K562 (cell line): ENCODE data around the gene KNSTRN. TPM values are rescaled to one million over a fixed set of nuclear protein-coding genes. Genes with fewer than 3 reads are reported as not detected.
A peak's percentile ranks its signal among the peaks of the same experiment; 100 is the strongest.

Experiments used
- EGR1 ChIP-seq: fragments of 450-650 bp; conservative IDR thresholded peaks from 2 replicates; pipeline ENCODE4 v1.6.1; 2017; ENCODE audit warnings: mild to moderate bottlenecking
- GTF2A2 ChIP-seq: IDR thresholded peaks from 2 replicates; pipeline ENCODE4 v1.6.1; 2016; ENCODE audit warnings: mild to moderate bottlenecking, missing genetic modification characterization, missing compliant biosample characterization
- HIVEP1 ChIP-seq: fragments of 250-450 bp; sonication (Bioruptor Pico); IDR thresholded peaks from 2 replicates; pipeline ENCODE4 v1.4.0; 2020; ENCODE audit warnings: mild to moderate bottlenecking
- HLTF ChIP-seq: fragments of 450-650 bp; IDR thresholded peaks from 2 replicates; pipeline ENCODE4 v1.6.1; 2016
- JUN ChIP-seq, 2 experiments: sonication (generic) in 1 of 2; formaldehyde crosslinking in 1 of 2; IDR thresholded peaks; 2 replicates each; pipeline versions ENCODE4 v1.6.1 to v1.8.0; 2012 to 2022; ENCODE audit warnings: borderline replicate concordance in 2 of 2, mild to moderate bottlenecking in 2 of 2, improper control_type of control experiment in 1 of 2, low read depth in 1 of 2, low read length in 1 of 2, missing genetic modification reagents in 1 of 2
- MIER1 ChIP-seq: fragments of 450-650 bp; IDR thresholded peaks from 2 replicates; pipeline ENCODE4 v1.6.1; 2016; ENCODE audit warnings: antibody characterized with exemption, mild to moderate bottlenecking, low read depth
- NCOA1 ChIP-seq: fragments of 450-650 bp; IDR thresholded peaks from 2 replicates; pipeline ENCODE4 v1.6.1; 2016; ENCODE audit warnings: low read depth
- NCOA6 ChIP-seq: fragments of 450-650 bp; IDR thresholded peaks from 2 replicates; pipeline ENCODE4 v1.6.1; 2017; ENCODE audit warnings: mild to moderate bottlenecking
- RCOR1 ChIP-seq, 2 experiments: IDR thresholded peaks; 2 replicates each; pipeline ENCODE4 v1.6.1; 2012; ENCODE audit warnings: low read depth in 2 of 2, low read length in 2 of 2, borderline replicate concordance in 1 of 2, improper control_type of control experiment in 1 of 2
- RUNX1 ChIP-seq: sonication (generic); IDR thresholded peaks from 2 replicates; pipeline ENCODE4 v1.6.1; 2016; ENCODE audit warnings: antibody characterized with exemption, low read depth
- SNIP1 ChIP-seq: fragments of 450-650 bp; IDR thresholded peaks from 2 replicates; pipeline ENCODE4 v1.7.1; 2017; ENCODE audit warnings: low read depth, mild to moderate bottlenecking
- WHSC1 ChIP-seq: IDR thresholded peaks from one replicate; pipeline ENCODE4 v1.6.1; 2012; ENCODE audit warnings: low read length, control low read depth, inconsistent platforms
- ZNF589 ChIP-seq: fragments of 200-800 bp; sonication (Bioruptor generic); IDR thresholded peaks from 2 replicates; pipeline ENCODE4 v1.6.1; 2016; ENCODE audit warnings: low read depth, missing genetic modification characterization, missing compliant biosample characterization
- polyA plus RNA-seq, 8 experiments: library from polyadenylated mRNA; depleted of rRNA in 4 of 8; stranded (reverse) in 5 of 8; unstranded in 3 of 8; fragments of >200 nt; fragmentation: Nextera tagmentation in 2 of 8; fragmentation: Illumina TruSeq in 1 of 8; extraction: Ambion mirVana in 2 of 8; extraction: Trizol in 1 of 8; gene quantifications; 2 replicates each; pipeline versions ENCODE4 v1.2.1 to v1.2.3, GENCODE V29; 2011 to 2014; ENCODE audit warnings: inconsistent platforms in 1 of 8, missing spikeins in 1 of 8
- total RNA-seq, 7 experiments: library from RNA; depleted of rRNA in 6 of 7; stranded (reverse); fragments of >200 nt in 6 of 7; fragmentation: Illumina TruSeq in 2 of 7; extraction: Trizol in 2 of 7; gene quantifications; 2 replicates each; pipeline versions ENCODE4 v1.2.1 to v1.2.3, GENCODE V29; 2011 to 2021; ENCODE audit warnings: low replicate concordance in 1 of 7
- TF ChIP-seq, protein P1 (sequence below): sonication (generic); formaldehyde crosslinking; IDR thresholded peaks from 2 replicates; pipeline ENCODE4 v1.8.0; 2023; ENCODE audit warnings: mild to moderate bottlenecking, missing genetic modification reagents
- TF ChIP-seq, protein P2 (sequence below): fragments of 450-650 bp; formaldehyde crosslinking; IDR thresholded peaks from 2 replicates; pipeline ENCODE4 v1.4.0; 2020; ENCODE audit warnings: mild to moderate bottlenecking, moderate library complexity
- TF ChIP-seq, protein P3 (sequence below): fragments of 450-650 bp; IDR thresholded peaks from 2 replicates; pipeline ENCODE4 v1.6.1; 2017; ENCODE audit warnings: mild to moderate bottlenecking, moderate library complexity
- TF ChIP-seq, protein P4 (sequence below): conservative IDR thresholded peaks from 2 replicates; pipeline ENCODE4 v1.6.1; 2011; ENCODE audit warnings: low read depth, mild to moderate bottlenecking, low read length; ENCODE audit not compliant: control insufficient read depth
- TF ChIP-seq, protein P5 (sequence below), 2 experiments: fragments of 450-650 bp in 1 of 2; sonication (generic) in 1 of 2; formaldehyde crosslinking; conservative IDR thresholded peaks; 2 replicates each; pipeline versions ENCODE4 v1.4.0 to v1.8.1; 2020 to 2022; ENCODE audit warnings: mild to moderate bottlenecking in 1 of 2, missing genetic modification reagents in 1 of 2

The KNSTRN gene
- total and polyA plus RNA-seq, 9 of the 15 experiments (the other 6 are each of a cell fraction or from before 2014, with no cell fraction given) = 48.7 to 88.2 (median 66.3) TPM

DNA sequence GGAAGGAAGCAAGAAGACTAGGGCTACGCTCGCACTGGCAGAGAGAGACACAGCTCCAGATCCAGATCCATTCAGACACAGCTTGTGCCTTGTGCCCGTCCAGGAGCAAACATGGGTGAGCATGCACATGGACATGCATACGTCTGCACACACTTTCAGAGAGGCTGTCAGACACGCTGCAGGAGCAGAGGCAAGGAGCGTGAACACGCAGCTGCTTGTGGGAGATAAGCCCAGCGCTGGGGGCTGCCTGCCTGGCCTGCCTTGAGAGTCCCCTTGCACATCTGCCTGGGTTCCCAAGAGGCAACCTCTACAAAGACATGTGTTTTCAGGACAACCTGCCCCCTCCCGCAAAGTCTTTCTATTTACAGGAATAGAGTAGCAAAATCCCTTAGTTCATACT is 44.7 kb downstream of the KNSTRN start (continued):
- TF ChIP-seq, protein P1, sequence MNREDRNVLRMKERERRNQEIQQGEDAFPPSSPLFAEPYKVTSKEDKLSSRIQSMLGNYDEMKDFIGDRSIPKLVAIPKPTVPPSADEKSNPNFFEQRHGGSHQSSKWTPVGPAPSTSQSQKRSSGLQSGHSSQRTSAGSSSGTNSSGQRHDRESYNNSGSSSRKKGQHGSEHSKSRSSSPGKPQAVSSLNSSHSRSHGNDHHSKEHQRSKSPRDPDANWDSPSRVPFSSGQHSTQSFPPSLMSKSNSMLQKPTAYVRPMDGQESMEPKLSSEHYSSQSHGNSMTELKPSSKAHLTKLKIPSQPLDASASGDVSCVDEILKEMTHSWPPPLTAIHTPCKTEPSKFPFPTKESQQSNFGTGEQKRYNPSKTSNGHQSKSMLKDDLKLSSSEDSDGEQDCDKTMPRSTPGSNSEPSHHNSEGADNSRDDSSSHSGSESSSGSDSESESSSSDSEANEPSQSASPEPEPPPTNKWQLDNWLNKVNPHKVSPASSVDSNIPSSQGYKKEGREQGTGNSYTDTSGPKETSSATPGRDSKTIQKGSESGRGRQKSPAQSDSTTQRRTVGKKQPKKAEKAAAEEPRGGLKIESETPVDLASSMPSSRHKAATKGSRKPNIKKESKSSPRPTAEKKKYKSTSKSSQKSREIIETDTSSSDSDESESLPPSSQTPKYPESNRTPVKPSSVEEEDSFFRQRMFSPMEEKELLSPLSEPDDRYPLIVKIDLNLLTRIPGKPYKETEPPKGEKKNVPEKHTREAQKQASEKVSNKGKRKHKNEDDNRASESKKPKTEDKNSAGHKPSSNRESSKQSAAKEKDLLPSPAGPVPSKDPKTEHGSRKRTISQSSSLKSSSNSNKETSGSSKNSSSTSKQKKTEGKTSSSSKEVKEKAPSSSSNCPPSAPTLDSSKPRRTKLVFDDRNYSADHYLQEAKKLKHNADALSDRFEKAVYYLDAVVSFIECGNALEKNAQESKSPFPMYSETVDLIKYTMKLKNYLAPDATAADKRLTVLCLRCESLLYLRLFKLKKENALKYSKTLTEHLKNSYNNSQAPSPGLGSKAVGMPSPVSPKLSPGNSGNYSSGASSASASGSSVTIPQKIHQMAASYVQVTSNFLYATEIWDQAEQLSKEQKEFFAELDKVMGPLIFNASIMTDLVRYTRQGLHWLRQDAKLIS (CRISPR knock-in tag) = no peak
- TF ChIP-seq WHSC1 (no peak), JUN (IDR thresholded peaks at IDR 0.05; ENCODE audit: borderline replicate concordance, low read depth, low read length) (no peak), JUN (CRISPR knock-in tag; IDR thresholded peaks at IDR 0.05; ENCODE audit: borderline replicate concordance) (no peak), EGR1 (no peak), RCOR1 (IDR thresholded peaks at IDR 0.05; ENCODE audit: borderline replicate concordance in 1 of 2, low read depth in 2 of 2, low read length in 2 of 2) (peak; percentile 39 to 74; a peak in 3 of 4 replicates), HLTF (no peak), RUNX1 (no peak), NCOA1 (peak; percentile 21; the same call in 1 of the 2 replicates), NCOA6 (no peak), ZNF589 (CRISPR knock-in tag) (no peak), SNIP1 (no peak), GTF2A2 (tag) (no peak), MIER1 (no peak), HIVEP1 (CRISPR knock-in tag) (no peak)
- TF ChIP-seq, protein P2, sequence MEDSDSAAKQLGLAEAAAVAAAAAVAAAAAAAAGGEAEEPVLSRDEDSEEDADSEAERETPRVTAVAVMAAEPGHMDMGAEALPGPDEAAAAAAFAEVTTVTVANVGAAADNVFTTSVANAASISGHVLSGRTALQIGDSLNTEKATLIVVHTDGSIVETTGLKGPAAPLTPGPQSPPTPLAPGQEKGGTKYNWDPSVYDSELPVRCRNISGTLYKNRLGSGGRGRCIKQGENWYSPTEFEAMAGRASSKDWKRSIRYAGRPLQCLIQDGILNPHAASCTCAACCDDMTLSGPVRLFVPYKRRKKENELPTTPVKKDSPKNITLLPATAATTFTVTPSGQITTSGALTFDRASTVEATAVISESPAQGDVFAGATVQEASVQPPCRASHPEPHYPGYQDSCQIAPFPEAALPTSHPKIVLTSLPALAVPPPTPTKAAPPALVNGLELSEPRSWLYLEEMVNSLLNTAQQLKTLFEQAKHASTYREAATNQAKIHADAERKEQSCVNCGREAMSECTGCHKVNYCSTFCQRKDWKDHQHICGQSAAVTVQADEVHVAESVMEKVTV (CRISPR knock-in tag) = no peak
- TF ChIP-seq, protein P3, sequence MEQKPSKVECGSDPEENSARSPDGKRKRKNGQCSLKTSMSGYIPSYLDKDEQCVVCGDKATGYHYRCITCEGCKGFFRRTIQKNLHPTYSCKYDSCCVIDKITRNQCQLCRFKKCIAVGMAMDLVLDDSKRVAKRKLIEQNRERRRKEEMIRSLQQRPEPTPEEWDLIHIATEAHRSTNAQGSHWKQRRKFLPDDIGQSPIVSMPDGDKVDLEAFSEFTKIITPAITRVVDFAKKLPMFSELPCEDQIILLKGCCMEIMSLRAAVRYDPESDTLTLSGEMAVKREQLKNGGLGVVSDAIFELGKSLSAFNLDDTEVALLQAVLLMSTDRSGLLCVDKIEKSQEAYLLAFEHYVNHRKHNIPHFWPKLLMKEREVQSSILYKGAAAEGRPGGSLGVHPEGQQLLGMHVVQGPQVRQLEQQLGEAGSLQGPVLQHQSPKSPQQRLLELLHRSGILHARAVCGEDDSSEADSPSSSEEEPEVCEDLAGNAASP = no peak
- TF ChIP-seq, protein P4, sequence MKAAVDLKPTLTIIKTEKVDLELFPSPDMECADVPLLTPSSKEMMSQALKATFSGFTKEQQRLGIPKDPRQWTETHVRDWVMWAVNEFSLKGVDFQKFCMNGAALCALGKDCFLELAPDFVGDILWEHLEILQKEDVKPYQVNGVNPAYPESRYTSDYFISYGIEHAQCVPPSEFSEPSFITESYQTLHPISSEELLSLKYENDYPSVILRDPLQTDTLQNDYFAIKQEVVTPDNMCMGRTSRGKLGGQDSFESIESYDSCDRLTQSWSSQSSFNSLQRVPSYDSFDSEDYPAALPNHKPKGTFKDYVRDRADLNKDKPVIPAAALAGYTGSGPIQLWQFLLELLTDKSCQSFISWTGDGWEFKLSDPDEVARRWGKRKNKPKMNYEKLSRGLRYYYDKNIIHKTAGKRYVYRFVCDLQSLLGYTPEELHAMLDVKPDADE = no peak
- TF ChIP-seq, protein P5, sequence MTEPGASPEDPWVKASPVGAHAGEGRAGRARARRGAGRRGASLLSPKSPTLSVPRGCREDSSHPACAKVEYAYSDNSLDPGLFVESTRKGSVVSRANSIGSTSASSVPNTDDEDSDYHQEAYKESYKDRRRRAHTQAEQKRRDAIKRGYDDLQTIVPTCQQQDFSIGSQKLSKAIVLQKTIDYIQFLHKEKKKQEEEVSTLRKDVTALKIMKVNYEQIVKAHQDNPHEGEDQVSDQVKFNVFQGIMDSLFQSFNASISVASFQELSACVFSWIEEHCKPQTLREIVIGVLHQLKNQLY (CRISPR knock-in tag; conservative IDR thresholded peaks at IDR 0.05) = 0 out of 4 replicates have a peak, but pooled peaks of 1 of the 2 experiments have one; percentile 32
